ENCODE measurements around the gene USP28. TPM values are rescaled to one million over a fixed set of nuclear protein-coding genes. Genes with fewer than 3 reads are reported as not detected.

USP28 gene
- total RNA-seq, 1 donor from 2014 or later: 28.9 TPM

DNA sequence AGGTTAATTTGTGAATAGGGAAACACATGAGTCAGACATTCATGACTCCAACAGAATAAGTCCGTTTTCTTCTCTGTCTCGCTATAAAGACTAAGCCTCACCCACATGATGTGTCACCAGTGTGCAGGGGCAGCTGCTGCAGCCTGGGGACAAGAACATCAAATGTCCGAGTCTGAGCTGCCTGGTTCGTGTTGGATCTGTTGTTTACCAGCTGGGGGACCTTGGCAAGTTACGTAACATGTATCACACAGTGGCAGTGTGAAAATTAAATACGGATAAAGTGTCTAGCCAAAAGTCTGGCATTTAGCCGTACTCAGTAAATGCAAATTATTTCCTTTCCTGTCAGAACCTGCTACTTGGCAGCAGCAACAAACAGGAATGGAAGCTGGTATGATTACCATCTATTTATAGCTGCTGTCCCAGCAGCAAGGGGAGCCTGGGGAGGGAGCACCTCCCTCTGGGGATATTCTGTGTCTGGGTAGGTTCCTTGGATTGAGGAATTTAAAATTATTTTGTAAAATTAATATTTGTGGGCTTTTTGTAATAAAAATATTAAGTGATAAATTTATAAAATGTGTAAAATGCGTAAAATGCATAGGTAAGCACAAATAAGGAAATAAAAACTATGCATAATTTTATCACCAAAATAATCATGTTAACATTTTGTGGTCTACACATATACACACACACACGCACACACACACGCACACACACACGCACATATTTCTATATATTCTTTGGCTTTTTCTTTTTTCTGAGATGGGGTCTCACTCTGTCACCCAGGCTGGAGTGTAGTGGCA lies 97.1 kb downstream of the USP28 start:
- Histone ChIP-seq H3K27ac (no peak overlapping the region), H3K27me3 (no peaks in the 10 kb centered on the region), H3K4me1 (no peaks in the 10 kb centered on the region), H3K36me3 (no peaks in the 10 kb centered on the region), H3K4me3 (peak overlapping the region; percentile 3), H3K9me3 (no peaks in the 10 kb centered on the region)
- TF ChIP-seq, protein P1, sequence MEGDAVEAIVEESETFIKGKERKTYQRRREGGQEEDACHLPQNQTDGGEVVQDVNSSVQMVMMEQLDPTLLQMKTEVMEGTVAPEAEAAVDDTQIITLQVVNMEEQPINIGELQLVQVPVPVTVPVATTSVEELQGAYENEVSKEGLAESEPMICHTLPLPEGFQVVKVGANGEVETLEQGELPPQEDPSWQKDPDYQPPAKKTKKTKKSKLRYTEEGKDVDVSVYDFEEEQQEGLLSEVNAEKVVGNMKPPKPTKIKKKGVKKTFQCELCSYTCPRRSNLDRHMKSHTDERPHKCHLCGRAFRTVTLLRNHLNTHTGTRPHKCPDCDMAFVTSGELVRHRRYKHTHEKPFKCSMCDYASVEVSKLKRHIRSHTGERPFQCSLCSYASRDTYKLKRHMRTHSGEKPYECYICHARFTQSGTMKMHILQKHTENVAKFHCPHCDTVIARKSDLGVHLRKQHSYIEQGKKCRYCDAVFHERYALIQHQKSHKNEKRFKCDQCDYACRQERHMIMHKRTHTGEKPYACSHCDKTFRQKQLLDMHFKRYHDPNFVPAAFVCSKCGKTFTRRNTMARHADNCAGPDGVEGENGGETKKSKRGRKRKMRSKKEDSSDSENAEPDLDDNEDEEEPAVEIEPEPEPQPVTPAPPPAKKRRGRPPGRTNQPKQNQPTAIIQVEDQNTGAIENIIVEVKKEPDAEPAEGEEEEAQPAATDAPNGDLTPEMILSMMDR (IDR thresholded peaks at IDR 0.05): no peak
- intact Hi-C loops (cut with DNase I): no loop called here
- ATAC-seq (no peak), DNase-seq (no peak)

DNA sequence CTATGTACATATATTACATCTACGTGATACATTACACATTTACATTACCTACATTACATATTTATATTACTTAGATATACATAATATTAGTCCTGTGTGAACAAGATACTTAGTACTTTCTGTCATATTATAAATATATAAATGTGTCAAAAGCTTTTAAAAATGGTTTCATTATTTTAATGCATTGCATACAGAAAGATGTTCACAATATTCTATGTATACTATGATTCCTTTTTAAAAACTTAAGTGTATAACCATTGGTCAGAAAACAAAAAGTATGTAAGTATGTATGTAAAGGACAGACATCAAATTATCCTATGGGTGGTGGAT lies 101.2 kb downstream of the USP28 start:
- Histone ChIP-seq H3K4me3 (peak overlapping the region; percentile 88), H3K36me3 (peaks cover under 1% of the 10 kb centered on the region), H3K27ac (no peak overlapping the region), H3K9me3 (no peaks in the 10 kb centered on the region), H3K27me3 (no peaks in the 10 kb centered on the region), H3K4me1 (peaks cover 11% of the 10 kb centered on the region)
- intact Hi-C loops (cut with DNase I): no loop called here
- no peak for DNase-seq
- TF ChIP-seq, protein P1 (IDR thresholded peaks at IDR 0.05): no peak
- no peak for ATAC-seq

DNA sequence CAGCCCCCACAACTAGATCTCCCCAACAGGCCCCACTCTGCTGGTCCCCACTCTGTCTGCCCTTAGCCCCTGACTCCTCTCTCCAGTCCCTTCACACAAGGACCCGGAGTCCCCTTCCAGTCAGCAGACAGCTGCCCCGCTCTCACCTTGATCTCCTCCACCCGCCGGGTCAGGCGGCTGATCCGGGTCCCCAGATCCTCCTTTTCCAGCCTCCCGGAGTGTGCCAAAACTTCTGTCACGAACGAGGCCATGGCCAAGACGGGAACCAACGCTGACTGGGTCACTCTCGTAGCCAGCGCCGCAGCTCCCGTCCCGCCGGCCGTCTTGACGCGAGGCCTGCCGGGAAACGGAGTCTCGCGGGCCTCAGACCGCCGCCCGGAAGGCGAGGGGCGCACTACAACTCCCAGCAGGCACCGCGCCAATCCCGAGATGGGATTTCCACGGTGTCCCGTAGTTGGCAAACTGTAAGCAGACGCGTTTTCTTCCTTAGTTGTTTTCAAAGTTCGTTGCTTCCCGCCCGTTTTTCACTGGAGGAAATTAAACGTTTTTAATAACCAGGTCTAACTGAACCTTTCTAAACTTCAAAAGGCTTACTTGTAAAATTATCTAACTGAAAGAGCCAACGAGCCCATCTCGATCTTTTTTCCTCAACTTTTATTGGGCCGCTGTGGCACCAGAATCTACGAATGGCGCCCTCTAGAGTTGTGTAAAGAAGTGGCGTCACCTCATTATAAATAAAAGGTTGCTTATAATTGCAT lies 101.8 kb downstream of the USP28 start, which contains the start of gene ZW10:
Gene ZW10, minus strand, starts transcription at position 277 of the 758 bp plus-strand sequence. Its CDS starts 26 bp downstream, at position 251.
- Histone ChIP-seq H3K9me3 (no peaks in the 10 kb centered on the region), H3K27me3 (no peaks in the 10 kb centered on the region), H3K4me3 (peak within 1 kb of the TSS; percentile 88), H3K27ac (peak within 1 kb of the TSS; percentile 82), H3K4me1 (peaks cover 11% of the 10 kb centered on the region), H3K36me3 (peaks cover 6% of the 10 kb centered on the region)
- intact Hi-C loops (cut with DNase I): no loop called here
- DNase-seq (peak; percentile 98), ATAC-seq (peak; percentile 100)
- TF ChIP-seq, protein P1 (IDR thresholded peaks at IDR 0.05): peak; percentile 89

DNA sequence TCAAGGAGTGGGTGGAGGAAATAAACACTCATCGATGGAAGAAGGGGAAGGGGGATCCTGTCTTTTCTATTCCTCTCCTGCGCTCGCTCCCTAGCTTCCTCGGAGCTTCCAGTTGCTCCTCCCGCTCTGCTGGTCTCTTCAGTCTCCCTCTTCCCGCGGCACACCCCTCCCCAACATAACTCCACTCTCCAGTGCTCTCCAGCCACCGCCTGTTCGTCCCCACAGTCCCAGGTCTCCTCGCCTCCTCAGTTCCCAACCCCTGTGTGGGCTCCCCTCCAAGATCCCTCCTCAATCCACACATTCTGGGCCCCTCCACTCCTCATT lies 102.3 kb downstream of the USP28 start:
- intact Hi-C loops (cut with DNase I): no loop called here
- H3K4me3 ChIP-seq: peak overlapping the region; percentile 88
- ATAC-seq (peak; percentile 52), DNase-seq (no peak)
- TF ChIP-seq, protein P1 (IDR thresholded peaks at IDR 0.05): no peak
- H3K4me1 ChIP-seq: peaks cover 11% of the 10 kb centered on the region
- peak overlapping the region; percentile 82 for H3K27ac ChIP-seq
- H3K36me3 ChIP-seq: peaks cover 11% of the 10 kb centered on the region
- no peaks in the 10 kb centered on the region for H3K9me3 ChIP-seq
- no peaks in the 10 kb centered on the region for H3K27me3 ChIP-seq

DNA sequence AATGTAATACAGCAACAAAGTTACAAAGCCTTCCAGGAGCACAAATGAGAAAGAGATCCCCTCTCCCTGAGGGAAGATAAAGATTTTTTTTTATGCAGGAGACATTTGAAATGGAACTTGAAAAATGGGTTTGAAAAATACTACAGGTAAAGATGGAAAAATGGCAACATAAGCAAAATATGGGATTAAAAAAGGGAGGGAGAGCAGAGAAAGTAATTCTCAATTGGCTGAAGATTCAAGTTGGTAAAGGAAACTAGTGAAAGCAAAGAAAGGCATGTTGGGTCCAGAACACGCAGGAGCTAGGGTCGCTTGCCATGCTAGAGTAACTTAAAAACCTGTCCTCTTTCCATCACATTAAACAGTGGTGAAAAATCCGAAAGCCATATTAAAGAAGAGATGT lies 103.4 kb downstream of the USP28 start:
- no peak for DNase-seq
- Histone ChIP-seq H3K4me1 (peaks cover 11% of the 10 kb centered on the region), H3K4me3 (peak overlapping the region; percentile 88), H3K27ac (no peak overlapping the region), H3K36me3 (peaks cover 22% of the 10 kb centered on the region), H3K27me3 (no peaks in the 10 kb centered on the region), H3K9me3 (no peaks in the 10 kb centered on the region)
- TF ChIP-seq, protein P1 (IDR thresholded peaks at IDR 0.05): no peak
- no peak for ATAC-seq
- intact Hi-C loops (cut with DNase I): no loop called here
